SK-N-SH (cell line): ENCODE measurements around the gene DGKD. TPM values are rescaled to one million over a fixed set of nuclear protein-coding genes. Genes with fewer than 3 reads are reported as not detected.
A peak's percentile ranks its signal among the peaks of the same experiment; 100 is the strongest.

Experiments used
- CTCF ChIA-PET: fragments of 300-600, 350-600 bp; formaldehyde crosslinking; extraction: SDS; loops from one replicate; lab custom pipeline; 2021; lab: Yijun Ruan, JAX
- POLR2A ChIA-PET: fragments of 350-600 bp; sonication (Branson Sonifier 250); formaldehyde crosslinking; extraction: SDS; loops from one replicate; lab custom pipeline; 2020; ENCODE audit warnings: antibody characterized with exemption, inconsistent platforms; lab: Yijun Ruan, JAX
- DNase-seq: peaks from one replicate; pipeline ENCODE4 v3.0.0; 2012
- H2AFZ ChIP-seq: fragments of 200-600 bp; sonication (generic); 2 replicates; pipeline ENCODE4 v1.8.1; 2016; ENCODE audit warnings: antibody characterized with exemption, mild to moderate bottlenecking, low read depth
- H3F3A ChIP-seq: fragments of 200-600 bp; sonication (generic); replicated peaks from 2 replicates; pipeline ENCODE3; 2016; ENCODE audit warnings: antibody characterized with exemption, mild to moderate bottlenecking; ENCODE audit not compliant: insufficient read depth
- H3K27ac ChIP-seq, 2 experiments: fragments of 200-500 bp in 1 of 2; fragments of 200-600 bp in 1 of 2; sonication (Bioruptor generic) in 1 of 2; sonication (generic), shearing (Covaris generic) in 1 of 2; 2 replicates each; pipeline versions ENCODE4 v1.5.1 to v1.6.1; 2014 to 2016; ENCODE audit warnings: low read depth in 2 of 2, inconsistent platforms in 1 of 2, low read length in 1 of 2, mild to moderate bottlenecking in 1 of 2, mixed read lengths in 1 of 2
- H3K27me3 ChIP-seq: fragments of 200-600 bp; sonication (generic), shearing (Covaris generic); 2 replicates; pipeline ENCODE4 v1.6.1; 2016; ENCODE audit warnings: mixed run types; ENCODE audit not compliant: insufficient read depth
- H3K36me3 ChIP-seq, 2 experiments: fragments of 200-500 bp in 1 of 2; fragments of 200-600 bp in 1 of 2; sonication (Bioruptor generic) in 1 of 2; sonication (generic) in 1 of 2; replicated peaks in 1 of 2; 2 replicates each; pipeline versions ENCODE3 to v1.5.1; 2014 to 2016; ENCODE audit warnings: low read length in 1 of 2, mild to moderate bottlenecking in 1 of 2; ENCODE audit not compliant: insufficient read depth in 2 of 2, control insufficient read depth in 1 of 2
- H3K4me1 ChIP-seq, 2 experiments: fragments of 200-500 bp in 1 of 2; fragments of 200-600 bp in 1 of 2; sonication (Bioruptor generic) in 1 of 2; sonication (generic), shearing (Covaris generic) in 1 of 2; 2 replicates each; pipeline versions ENCODE4 v1.5.1 to v1.6.1; 2014 to 2016; ENCODE audit warnings: low read depth in 1 of 2, low read length in 1 of 2, mixed run types in 1 of 2; ENCODE audit not compliant: insufficient read depth in 2 of 2, control insufficient read depth in 1 of 2
- H3K4me2 ChIP-seq: fragments of 200-600 bp; sonication (generic), shearing (Covaris generic); 2 replicates; pipeline ENCODE4 v1.6.1; 2017; ENCODE audit warnings: mixed run types
- H3K4me3 ChIP-seq, 2 experiments: fragments of 200-500 bp in 1 of 2; fragments of 200-600 bp in 1 of 2; sonication (Bioruptor generic) in 1 of 2; sonication (generic), shearing (Covaris generic) in 1 of 2; 2 replicates each; pipeline versions ENCODE4 v1.5.1 to v1.8.1; 2014 to 2016; ENCODE audit warnings: low read depth in 2 of 2, inconsistent platforms in 1 of 2, low read length in 1 of 2, mild to moderate bottlenecking in 1 of 2, mixed read lengths in 1 of 2, moderate library complexity in 1 of 2
- H3K79me2 ChIP-seq: fragments of 200-600 bp; sonication (generic); 2 replicates; pipeline ENCODE4 v1.8.1; 2017; ENCODE audit warnings: mild to moderate bottlenecking; ENCODE audit not compliant: insufficient read depth
- H3K9ac ChIP-seq: fragments of 200-600 bp; sonication (generic); 2 replicates; pipeline ENCODE4 v1.6.1; 2017; ENCODE audit warnings: mixed run types
- H3K9me2 ChIP-seq: fragments of 200-600 bp; sonication (generic); 2 replicates; pipeline ENCODE4 v1.6.1; 2017; ENCODE audit warnings: mixed run types
- H3K9me3 ChIP-seq: fragments of 200-600 bp; sonication (generic); 2 replicates; pipeline ENCODE4 v1.6.1; 2017; ENCODE audit warnings: mixed run types, mild to moderate bottlenecking, moderate library complexity
- H4K20me1 ChIP-seq: fragments of 200-600 bp; sonication (generic); 2 replicates; pipeline ENCODE4 v1.6.1; 2017; ENCODE audit warnings: mild to moderate bottlenecking, mixed run types; ENCODE audit not compliant: insufficient read depth
- CHD2 ChIP-seq: fragments of 150-350 bp; IDR thresholded peaks from 2 replicates; pipeline ENCODE4 v1.6.1; 2018; ENCODE audit warnings: low read length; ENCODE audit not compliant: partially characterized antibody
- EP300 ChIP-seq, 2 experiments: IDR thresholded peaks; 2 replicates each; pipeline versions ENCODE4 v1.4.0 to v1.6.1; 2012; ENCODE audit warnings: borderline replicate concordance in 1 of 2, low read depth in 1 of 2, low read length in 1 of 2
- EZH2phosphoT487 ChIP-seq: fragments of 200-600 bp; sonication (generic); IDR thresholded peaks from 2 replicates; pipeline ENCODE4 v1.6.1; 2017; ENCODE audit warnings: low read depth, mixed run types, mild to moderate bottlenecking, antibody characterized with exemption, moderate library complexity, borderline replicate concordance
- FOSL2 ChIP-seq: IDR thresholded peaks from 2 replicates; pipeline ENCODE4 v1.4.0; 2012; ENCODE audit warnings: low read depth, mild to moderate bottlenecking, moderate library complexity, borderline replicate concordance
- FOXM1 ChIP-seq: IDR thresholded peaks from 2 replicates; pipeline ENCODE4 v1.4.0; 2012; ENCODE audit warnings: low read depth, mild to moderate bottlenecking
- GABPA ChIP-seq: IDR thresholded peaks from 2 replicates; pipeline ENCODE4 v1.4.0; 2012; ENCODE audit warnings: low read depth, mild to moderate bottlenecking
- MEF2A ChIP-seq: IDR thresholded peaks from 2 replicates; pipeline ENCODE4 v1.4.0; 2012; ENCODE audit warnings: low read depth, borderline replicate concordance
- MXI1 ChIP-seq: IDR thresholded peaks from 2 replicates; pipeline ENCODE4 v1.6.1; 2012; ENCODE audit warnings: mild to moderate bottlenecking, low read depth, low read length, improper control_type of control experiment
- NRF1 ChIP-seq: IDR thresholded peaks from 2 replicates; pipeline ENCODE4 v1.6.1; 2012; ENCODE audit warnings: low read depth, mild to moderate bottlenecking, low read length
- RCOR1 ChIP-seq: fragments of 150-350 bp; IDR thresholded peaks from 2 replicates; pipeline ENCODE4 v1.6.1; 2017; ENCODE audit warnings: antibody characterized with exemption, low read length
- RXRA ChIP-seq: IDR thresholded peaks from 2 replicates; pipeline ENCODE4 v1.4.0; 2012; ENCODE audit warnings: low read depth, mild to moderate bottlenecking, borderline replicate concordance
- SIN3A ChIP-seq: IDR thresholded peaks from 2 replicates; pipeline ENCODE4 v1.6.1; 2012; ENCODE audit warnings: low read depth, mild to moderate bottlenecking, low read length, moderate library complexity, borderline replicate concordance
- TEAD4 ChIP-seq: IDR thresholded peaks from 2 replicates; pipeline ENCODE4 v1.4.0; 2012; ENCODE audit warnings: mild to moderate bottlenecking, borderline replicate concordance; ENCODE audit not compliant: insufficient read depth
- USF1 ChIP-seq: IDR thresholded peaks from 2 replicates; pipeline ENCODE4 v1.4.0; 2012; ENCODE audit warnings: low read depth, borderline replicate concordance
- USF2 ChIP-seq: fragments of 150-350 bp; IDR thresholded peaks from 2 replicates; pipeline ENCODE4 v1.6.1; 2017; ENCODE audit warnings: antibody characterized with exemption, low read length, low read depth, borderline replicate concordance
- YY1 ChIP-seq: IDR thresholded peaks from 2 replicates; pipeline ENCODE4 v1.4.0; 2012; ENCODE audit warnings: low read depth, mild to moderate bottlenecking
- ZBTB33 ChIP-seq: IDR thresholded peaks from 2 replicates; pipeline ENCODE4 v1.4.0; 2012; ENCODE audit warnings: low read depth, borderline replicate concordance
- WGBS: methylation state at CpG from one replicate; pipeline ENCODE4 v1.1.6; 2017; ENCODE audit warnings: low lambda C conversion rate; 5-methylcytosine and 5-hydroxymethylcytosine counted together
- polyA plus RNA-seq, 3 experiments: library from polyadenylated mRNA; depleted of rRNA; stranded (reverse); fragments of >200 nt; gene quantifications; 2 replicates each; pipeline ENCODE4 v1.2.3, GENCODE V29; 2012
- TF ChIP-seq, protein P1 (sequence below): fragments of 150-350 bp; IDR thresholded peaks from 2 replicates; pipeline ENCODE4 v1.6.1; 2016; ENCODE audit warnings: mild to moderate bottlenecking, low read depth, low read length

DGKD gene
- polyA plus RNA-seq, 1 of the 3 experiments (the other 2 are of a cell fraction): 21.7 TPM

DNA sequence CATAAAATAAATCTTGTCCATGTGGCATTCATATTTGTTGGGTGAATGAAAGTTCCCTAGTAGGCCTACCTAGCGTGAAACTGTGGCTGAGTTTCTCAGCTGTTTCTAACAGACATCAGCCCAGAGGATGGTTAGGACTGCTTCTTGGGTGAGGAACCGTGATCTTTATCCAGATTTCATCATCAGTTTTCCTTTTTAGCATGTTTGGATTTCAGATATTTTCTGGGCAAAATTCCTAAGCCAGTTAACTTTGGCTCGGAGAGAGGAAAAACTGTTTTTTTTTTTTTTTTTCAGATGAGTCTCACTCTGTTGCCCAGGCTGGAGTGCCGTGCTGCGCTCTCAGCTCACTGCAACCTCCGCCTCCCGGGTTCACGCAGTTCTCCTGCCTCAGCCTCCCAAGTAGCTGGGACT lies 53.5 kb downstream of the DGKD start:
- ChIA-PET CTCF (interaction anchor here (0.9 kb wide), 1 partner anchor 24 kb away, joined by 3 read pairs; no protein-coding TSS in a partner anchor), POLR2A (no interaction called here)
- H3K4me1 ChIP-seq: peaks cover 0 to 2% of the 10 kb centered on the region in 2 experiments; a peak in 1 of 4 replicates
- 0 out of 4 replicates have a peak overlapping the region, but pooled peaks of 1 of the 2 experiments have one; percentile 28 for H3K27ac ChIP-seq
- H3K9ac ChIP-seq: no peak overlapping the region
- no peak overlapping the region for H2AFZ ChIP-seq
- peaks cover 7% of the 10 kb centered on the region; the same call in 1 of the 2 replicates for H3K79me2 ChIP-seq
- no peaks in the 10 kb centered on the region for H3K9me2 ChIP-seq
- peaks cover 4 to 23% of the 10 kb centered on the region in 2 experiments for H3K36me3 ChIP-seq
- TF ChIP-seq EP300 (IDR thresholded peaks at IDR 0.05; ENCODE audit: borderline replicate concordance in 1 of 2, low read depth in 1 of 2, low read length in 1 of 2) (no peak), RXRA (no peak), MEF2A (no peak), NRF1 (no peak), TEAD4 (no peak), GABPA (no peak), FOXM1 (no peak), USF2 (no peak), YY1 (no peak), SIN3A (no peak), USF1 (no peak), MXI1 (no peak), RCOR1 (no peak), FOSL2 (no peak), EZH2phosphoT487 (no peak), CHD2 (no peak), ZBTB33 (no peak)
- TF ChIP-seq, protein P1, sequence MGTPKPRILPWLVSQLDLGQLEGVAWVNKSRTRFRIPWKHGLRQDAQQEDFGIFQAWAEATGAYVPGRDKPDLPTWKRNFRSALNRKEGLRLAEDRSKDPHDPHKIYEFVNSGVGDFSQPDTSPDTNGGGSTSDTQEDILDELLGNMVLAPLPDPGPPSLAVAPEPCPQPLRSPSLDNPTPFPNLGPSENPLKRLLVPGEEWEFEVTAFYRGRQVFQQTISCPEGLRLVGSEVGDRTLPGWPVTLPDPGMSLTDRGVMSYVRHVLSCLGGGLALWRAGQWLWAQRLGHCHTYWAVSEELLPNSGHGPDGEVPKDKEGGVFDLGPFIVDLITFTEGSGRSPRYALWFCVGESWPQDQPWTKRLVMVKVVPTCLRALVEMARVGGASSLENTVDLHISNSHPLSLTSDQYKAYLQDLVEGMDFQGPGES: no peak
- H3F3A ChIP-seq: peaks cover 16% of the 10 kb centered on the region
- H3K4me2 ChIP-seq: no peak overlapping the region
- H4K20me1 ChIP-seq: no peaks in the 10 kb centered on the region
- WGBS: 95% methylated on average over 8 of the region's 8 CpGs
- H3K27me3 ChIP-seq: no peaks in the 10 kb centered on the region
- no peak overlapping the region for H3K4me3 ChIP-seq
- DNase-seq: no peak
- H3K9me3 ChIP-seq: no peaks in the 10 kb centered on the region
